A549 treated with RU486 at 1 μM for 4 hours (cell line): ENCODE results near the gene SLC39A5. TPM values are rescaled to one million over a fixed set of nuclear protein-coding genes. Genes with fewer than 3 reads are reported as not detected.

Experiments used
- total RNA-seq: library from RNA; stranded (reverse); fragments of 200-300 nt; extraction: Qiagen RNA extraction; gene quantifications from 5 replicates; pipeline ENCODE4 v1.2.3, GENCODE V29; 2022; ENCODE audit warnings: low read depth

The SLC39A5 gene, protein sequence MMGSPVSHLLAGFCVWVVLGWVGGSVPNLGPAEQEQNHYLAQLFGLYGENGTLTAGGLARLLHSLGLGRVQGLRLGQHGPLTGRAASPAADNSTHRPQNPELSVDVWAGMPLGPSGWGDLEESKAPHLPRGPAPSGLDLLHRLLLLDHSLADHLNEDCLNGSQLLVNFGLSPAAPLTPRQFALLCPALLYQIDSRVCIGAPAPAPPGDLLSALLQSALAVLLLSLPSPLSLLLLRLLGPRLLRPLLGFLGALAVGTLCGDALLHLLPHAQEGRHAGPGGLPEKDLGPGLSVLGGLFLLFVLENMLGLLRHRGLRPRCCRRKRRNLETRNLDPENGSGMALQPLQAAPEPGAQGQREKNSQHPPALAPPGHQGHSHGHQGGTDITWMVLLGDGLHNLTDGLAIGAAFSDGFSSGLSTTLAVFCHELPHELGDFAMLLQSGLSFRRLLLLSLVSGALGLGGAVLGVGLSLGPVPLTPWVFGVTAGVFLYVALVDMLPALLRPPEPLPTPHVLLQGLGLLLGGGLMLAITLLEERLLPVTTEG
- not detected in 5 replicates for total RNA-seq

DNA sequence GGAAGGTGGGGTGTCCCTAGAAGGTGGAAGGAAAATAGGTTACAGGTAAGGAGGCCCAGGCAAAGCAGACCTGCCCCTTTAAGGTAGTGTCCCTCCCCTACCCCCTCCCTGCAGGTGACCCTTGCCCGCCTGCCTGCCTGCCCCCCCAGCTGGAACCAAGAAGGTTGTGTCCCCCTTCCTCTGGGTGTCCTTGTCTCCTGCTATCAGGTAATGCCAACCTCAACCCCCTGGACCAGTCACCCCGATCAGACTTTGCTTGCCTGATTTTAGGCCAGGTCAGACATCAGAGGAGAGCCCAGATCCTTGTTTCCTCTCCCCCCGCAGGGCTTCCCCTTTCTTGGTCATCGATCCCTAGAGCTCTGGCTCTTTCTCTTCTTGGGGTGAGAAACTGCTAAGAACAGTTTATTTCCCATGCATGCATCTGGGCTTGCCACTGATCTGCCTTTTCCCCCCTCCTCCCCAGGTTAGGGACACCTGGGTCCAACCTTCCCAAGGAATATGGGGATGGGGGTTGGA is at the start of gene SLC39A5:
TSS of gene SLC39A5 (plus strand) at position 136 of the 516 bp plus-strand sequence. CDS start 1,224 bp downstream, outside the sequence.

DNA sequence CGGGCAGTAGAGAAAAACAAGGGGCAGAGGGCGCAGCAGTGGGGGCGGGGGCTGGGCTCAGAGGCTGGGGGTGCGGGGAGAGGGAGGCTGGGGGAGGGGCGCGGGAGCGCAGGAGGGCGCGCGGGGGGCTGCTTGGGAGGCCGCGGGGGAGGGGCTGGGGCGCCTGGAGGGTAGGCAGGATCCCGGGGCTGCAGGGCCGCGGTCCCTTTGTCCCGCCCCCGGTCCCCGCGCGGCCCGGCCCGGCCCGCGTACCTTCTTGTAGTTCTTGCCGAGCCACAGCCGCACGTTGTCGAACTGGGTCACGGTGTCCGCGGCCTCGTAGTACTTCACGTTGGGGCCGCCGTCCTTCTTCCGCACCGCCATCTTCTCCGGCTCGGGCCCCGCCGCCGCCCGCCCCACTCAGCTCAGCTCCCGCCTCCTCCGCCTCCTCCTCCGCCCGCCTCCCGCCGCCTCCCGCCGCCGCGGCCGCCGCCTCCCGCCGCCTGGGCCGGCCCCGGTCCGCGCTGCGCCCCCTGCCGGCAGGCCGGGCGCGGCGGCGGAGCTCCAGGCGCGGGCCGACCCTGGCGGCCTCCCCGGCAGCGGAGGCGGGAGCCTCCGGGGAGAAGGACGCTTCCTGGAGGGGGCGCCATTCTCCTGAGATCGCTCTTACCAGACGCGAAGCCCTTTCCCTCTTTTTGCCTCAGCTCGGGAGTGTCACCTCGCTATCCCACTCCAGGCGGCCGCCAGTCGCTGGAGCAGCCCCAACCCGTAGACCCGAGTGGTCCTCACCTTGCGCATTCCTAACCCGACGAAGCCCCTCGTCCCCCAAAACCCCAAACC is 40.5 kb upstream of the SLC39A5 start, which contains the start of gene SMARCC2:
TSS of gene SMARCC2 (minus strand) at position 385 of the 819 bp plus-strand sequence. CDS start at position 363, 22 bp downstream.

DNA sequence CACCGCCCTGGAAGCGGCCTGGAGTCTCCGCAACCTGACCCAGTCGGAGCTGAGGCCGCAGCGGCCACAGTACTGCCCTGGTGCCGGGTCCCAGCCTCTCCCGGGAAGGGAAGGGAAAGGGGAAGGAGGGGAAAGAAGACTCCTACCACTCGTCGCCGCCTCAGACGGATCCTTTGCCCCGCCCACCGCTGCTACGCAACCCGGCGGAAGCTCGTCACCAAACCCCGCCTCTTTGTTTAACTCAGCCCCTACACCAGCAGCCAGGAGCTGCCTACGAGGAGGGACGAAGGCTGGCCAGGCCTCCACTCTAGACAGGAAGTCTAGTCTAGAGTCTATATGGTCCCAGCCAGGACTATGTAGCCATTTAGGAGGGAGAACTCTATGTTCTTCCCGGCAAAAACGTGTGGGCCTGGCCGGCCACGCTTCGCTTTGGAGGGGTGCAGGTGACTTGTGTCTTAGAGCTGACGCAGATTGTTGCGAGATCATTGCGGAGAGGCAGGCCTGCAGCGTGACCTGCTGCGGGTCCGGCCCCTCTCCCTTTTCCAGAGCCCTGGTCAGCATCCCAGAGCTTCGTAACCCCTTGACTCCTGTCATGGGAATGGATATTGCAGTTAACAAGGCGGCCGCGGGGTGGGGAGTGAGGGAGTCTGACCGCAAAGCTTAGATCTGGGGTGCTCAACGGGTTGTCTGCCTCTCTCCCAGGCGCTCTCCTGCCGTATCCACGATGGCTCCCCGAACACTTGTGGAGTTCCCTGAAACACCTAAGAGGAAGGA is 7.9 kb upstream of the SLC39A5 start, which contains the start of gene RNF41:
TSS of gene RNF41 (minus strand) at position 166 of the 774 bp plus-strand sequence. CDS start 7,875 bp downstream, outside the sequence.

DNA sequence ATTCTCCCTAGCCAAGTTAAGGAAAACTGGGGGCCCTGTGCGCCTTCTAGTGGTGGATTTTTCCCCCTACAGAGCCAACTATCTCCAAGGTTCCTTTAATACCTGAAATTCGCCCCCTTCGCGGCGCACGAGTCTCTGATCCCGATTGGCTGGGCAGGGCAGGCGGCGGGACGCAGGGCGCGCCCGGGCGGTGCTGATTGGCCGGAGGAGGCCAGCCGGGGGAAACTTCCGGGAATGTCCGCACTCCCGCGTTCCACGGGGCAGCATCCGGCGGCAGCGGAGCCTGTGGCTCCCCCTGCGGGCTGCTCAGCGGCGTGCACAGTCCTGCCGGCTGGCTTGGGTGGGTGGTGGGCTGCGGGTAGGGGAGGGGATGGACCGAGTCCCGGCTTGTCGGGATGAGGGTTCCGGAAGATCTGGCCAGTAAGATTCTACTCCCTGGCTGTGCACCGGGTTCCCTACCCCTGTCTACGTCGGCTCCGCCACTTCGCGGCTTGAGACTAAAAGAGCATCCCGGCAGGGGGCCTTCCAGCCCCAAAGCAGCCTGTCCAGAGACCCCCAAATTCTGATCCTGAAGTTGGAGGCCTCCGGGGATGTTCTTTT is 5.6 kb upstream of the SLC39A5 start, which contains the start of gene NABP2:
TSS of gene NABP2 (plus strand) at position 241 of the 600 bp plus-strand sequence. CDS start 515 bp downstream, outside the sequence.

DNA sequence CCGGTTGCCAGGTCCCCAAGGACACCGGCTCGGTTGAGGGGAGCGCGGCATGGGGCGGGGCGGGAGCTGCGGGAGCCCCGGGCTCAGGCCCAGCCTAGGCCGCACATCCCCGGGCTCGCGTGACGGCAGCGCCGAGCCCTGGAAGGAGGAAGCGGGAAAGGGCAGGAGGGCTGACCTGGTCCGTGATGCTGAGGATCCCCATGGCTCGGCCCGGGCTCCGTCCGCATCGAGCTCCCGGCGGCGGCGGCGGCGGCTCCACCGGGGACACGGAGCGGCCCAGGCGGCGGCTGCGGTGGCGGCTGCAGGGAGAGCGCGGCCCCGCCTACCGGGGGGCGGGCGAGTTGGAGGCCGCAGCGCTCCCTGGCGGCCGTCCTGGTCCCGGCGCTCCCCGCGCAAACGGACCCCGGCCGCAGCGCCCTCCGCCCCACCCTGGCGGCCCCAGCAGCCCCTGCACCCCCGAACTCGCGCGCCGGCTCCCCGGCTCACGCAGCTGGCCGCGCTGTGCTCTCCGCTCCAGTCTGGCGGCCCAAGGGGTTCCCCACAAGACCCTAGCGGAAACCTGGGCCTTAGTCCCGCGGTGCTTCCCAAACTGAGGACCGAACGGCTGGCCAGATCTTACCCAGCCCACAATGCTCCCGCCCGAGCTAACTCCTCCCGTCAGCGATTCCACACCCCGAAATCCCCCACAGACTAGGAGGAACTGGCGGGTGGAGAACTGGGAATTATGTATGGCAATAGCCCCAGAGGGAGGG is 28.4 kb downstream of the SLC39A5 start, which contains the start of gene ANKRD52:
TSS of gene ANKRD52 (minus strand) at position 317 of the 752 bp plus-strand sequence. CDS start at position 202, 115 bp downstream.

DNA sequence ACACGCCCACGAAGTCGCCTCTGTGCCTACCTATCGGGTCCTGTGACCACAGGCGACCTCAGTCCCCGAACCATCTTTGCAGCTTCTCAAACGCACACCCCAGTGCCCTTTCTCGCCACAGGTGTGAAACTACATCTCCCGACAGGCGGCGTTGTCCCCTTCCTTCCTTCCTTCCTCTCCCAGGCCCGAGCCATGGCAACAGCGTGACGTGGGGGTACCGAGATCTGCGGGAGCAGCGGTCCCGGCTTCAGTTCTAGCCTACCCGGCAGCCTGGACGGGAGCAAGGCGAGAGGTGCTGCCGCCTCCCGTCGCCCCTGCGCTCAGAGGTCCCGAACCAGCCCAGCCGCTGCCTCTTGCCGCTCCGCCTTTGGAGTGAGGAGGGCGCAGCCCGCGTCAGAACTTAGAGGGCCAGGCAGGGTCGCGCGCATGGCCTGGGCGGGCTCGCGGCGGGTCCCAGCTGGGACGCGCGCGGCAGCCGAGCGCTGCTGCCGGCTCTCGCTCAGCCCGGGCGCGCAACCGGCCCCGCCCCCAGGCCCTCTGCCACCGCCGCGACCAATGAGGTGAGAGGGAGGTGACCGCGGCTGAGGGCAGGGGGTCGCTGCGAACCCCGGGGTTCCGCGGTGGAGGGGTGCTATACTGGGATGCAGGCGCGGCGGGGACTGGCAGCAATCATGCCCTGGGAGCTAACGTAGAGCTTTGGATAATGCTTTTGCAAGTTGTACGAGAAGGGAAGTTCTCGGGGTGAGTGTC is 37.0 kb downstream of the SLC39A5 start, which contains the start of gene COQ10A:
TSS of gene COQ10A (plus strand) at position 250 of the 750 bp plus-strand sequence. CDS start at position 427, 177 bp downstream.

Other genes starting within 250 kb of the SLC39A5 start
- gene SUOX, start 232.8 kb upstream of the SLC39A5 start, total RNA-seq, result 7.0 to 9.4 TPM (median 8.1 TPM) in 5 replicates
- 1.8 to 3.4 TPM (median 2.4 TPM) in 5 replicates for gene IKZF4, start 209.0 kb upstream of the SLC39A5 start, total RNA-seq
- 641 to 1,011 TPM (median 739 TPM) in 5 replicates for gene RPS26, start 188.1 kb upstream of the SLC39A5 start, total RNA-seq
- gene ERBB3, start 149.9 kb upstream of the SLC39A5 start, total RNA-seq, result 1.1 to 2.8 TPM (median 1.7 TPM) in 5 replicates
- 293 to 379 TPM (median 323 TPM) in 5 replicates for gene PA2G4, start 125.5 kb upstream of the SLC39A5 start, total RNA-seq
- 5,266 to 6,618 TPM (median 5,546 TPM) in 5 replicates for gene RPL41, start 113.4 kb upstream of the SLC39A5 start, total RNA-seq
- gene ZC3H10, start 111.8 kb upstream of the SLC39A5 start, total RNA-seq, result 2.4 to 3.7 TPM (median 2.8 TPM) in 5 replicates
- gene ESYT1, start 101.8 kb upstream of the SLC39A5 start, total RNA-seq, result 59.0 to 74.9 TPM (median 65.7 TPM) in 5 replicates
- gene MYL6B, start 77.5 kb upstream of the SLC39A5 start, total RNA-seq, result 71.8 to 84.7 TPM (median 75.8 TPM) in 5 replicates
- gene MYL6, start 71.7 kb upstream of the SLC39A5 start, total RNA-seq, result 2,092 to 2,946 TPM (median 2,208 TPM) in 5 replicates
- 30.7 to 37.5 TPM (median 36.2 TPM) in 5 replicates for gene SMARCC2, start 40.6 kb upstream of the SLC39A5 start, total RNA-seq
- 20.2 to 25.5 TPM (median 24.6 TPM) in 5 replicates for gene RNF41, start 8.1 kb upstream of the SLC39A5 start, total RNA-seq
- gene NABP2, start 5.7 kb upstream of the SLC39A5 start, total RNA-seq, result 58.0 to 66.9 TPM (median 62.4 TPM) in 5 replicates
- 36.4 to 49.1 TPM (median 44.3 TPM) in 5 replicates for gene ANKRD52, start 28.3 kb downstream of the SLC39A5 start, total RNA-seq
- 16.4 to 20.6 TPM (median 19.3 TPM) in 5 replicates for gene COQ10A, start 36.9 kb downstream of the SLC39A5 start, total RNA-seq
- 152 to 175 TPM (median 157 TPM) in 5 replicates for gene CS, start 70.3 kb downstream of the SLC39A5 start, total RNA-seq
- 117 to 168 TPM (median 137 TPM) in 5 replicates for gene CNPY2, start 85.9 kb downstream of the SLC39A5 start, total RNA-seq
- gene PAN2, start 103.9 kb downstream of the SLC39A5 start, total RNA-seq, result 11.9 to 16.2 TPM (median 14.3 TPM) in 5 replicates
- gene IL23A, start 108.8 kb downstream of the SLC39A5 start, total RNA-seq, result 0.42 to 0.74 TPM (median 0.59 TPM) in 5 replicates
- 10.6 to 11.7 TPM (median 11.3 TPM) in 5 replicates for gene STAT2, start 130.1 kb downstream of the SLC39A5 start, total RNA-seq
- gene APOF, start 132.8 kb downstream of the SLC39A5 start, total RNA-seq, result not detected in 5 replicates
- gene TIMELESS, start 219.4 kb downstream of the SLC39A5 start, total RNA-seq, result 33.4 to 39.1 TPM (median 36.7 TPM) in 5 replicates
- gene MIP, start 224.6 kb downstream of the SLC39A5 start, total RNA-seq, result not detected in 5 replicates
- gene SPRYD4, start 238.5 kb downstream of the SLC39A5 start, total RNA-seq, result 1.6 to 2.1 TPM (median 1.9 TPM) in 5 replicates